ENCODE measurements around the gene RMRP.
"Not testable (repeated sequence)": the region's sequence is repeated elsewhere in the genome, so short reads cannot be mapped to it uniquely, and the experiment has no call there.

The RMRP gene

DNA sequence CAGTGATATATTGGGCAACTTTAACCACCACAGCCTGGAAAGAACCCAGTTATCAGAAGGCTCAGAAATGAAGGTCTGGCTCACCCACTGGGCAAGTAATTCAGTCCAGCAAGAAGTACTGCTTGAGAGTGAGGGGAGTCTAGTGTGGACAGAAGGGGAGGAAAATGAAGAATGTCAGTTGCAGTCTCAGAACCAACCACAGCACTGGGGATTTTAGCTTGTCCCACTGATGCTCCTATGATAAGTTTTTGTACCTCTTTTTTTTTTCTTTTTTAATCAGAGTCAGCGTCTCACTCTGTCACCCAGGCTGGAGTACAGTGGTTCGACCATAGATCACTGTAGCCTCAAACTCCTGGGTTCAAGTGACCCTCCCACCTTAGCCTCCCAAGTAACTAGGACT is 30.2 kb downstream of the RMRP start:
- no peaks in the 10 kb centered on the region for H3K27me3 ChIP-seq (ENCODE audit: control insufficient read depth, insufficient read depth, low read length)
- H3K9ac ChIP-seq (ENCODE audit: low read length), result no peak overlapping the region
- H3K4me3 ChIP-seq (ENCODE audit: low read length), result no peak overlapping the region
- H3K36me3 ChIP-seq (ENCODE audit: control insufficient read depth, insufficient read depth, low read length), result no peaks in the 10 kb centered on the region
- H3K4me1 ChIP-seq (ENCODE audit: control insufficient read depth, insufficient read depth, low read length), result no peaks in the 10 kb centered on the region
- no peak overlapping the region for H3K27ac ChIP-seq (ENCODE audit: low read depth, low read length)

DNA sequence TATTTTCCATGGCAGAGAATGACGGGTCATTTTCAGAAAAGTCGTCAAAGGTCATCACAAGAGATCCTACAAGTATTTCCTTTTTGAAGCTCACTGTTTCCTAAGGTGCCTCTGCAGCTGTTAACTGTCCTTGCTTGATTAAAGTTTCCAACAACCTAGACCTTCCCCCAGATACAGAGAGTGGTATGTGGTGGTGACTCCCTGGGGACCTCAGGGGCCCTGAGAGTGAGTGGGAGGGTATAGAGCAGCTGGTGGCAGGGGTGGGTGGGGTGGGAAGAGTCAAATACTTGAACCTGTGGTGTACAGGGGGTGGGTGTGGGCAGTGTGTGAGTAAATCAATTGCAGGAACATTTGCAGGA is 38.0 kb downstream of the RMRP start:
- Histone ChIP-seq H3K36me3 (ENCODE audit: control insufficient read depth, insufficient read depth, low read length) (no peaks in the 10 kb centered on the region), H3K4me3 (ENCODE audit: low read length) (no peak overlapping the region), H3K9ac (ENCODE audit: low read length) (no peak overlapping the region), H3K4me1 (ENCODE audit: control insufficient read depth, insufficient read depth, low read length) (no peaks in the 10 kb centered on the region), H3K27me3 (ENCODE audit: control insufficient read depth, insufficient read depth, low read length) (no peaks in the 10 kb centered on the region), H3K27ac (ENCODE audit: low read depth, low read length) (no peak overlapping the region)

DNA sequence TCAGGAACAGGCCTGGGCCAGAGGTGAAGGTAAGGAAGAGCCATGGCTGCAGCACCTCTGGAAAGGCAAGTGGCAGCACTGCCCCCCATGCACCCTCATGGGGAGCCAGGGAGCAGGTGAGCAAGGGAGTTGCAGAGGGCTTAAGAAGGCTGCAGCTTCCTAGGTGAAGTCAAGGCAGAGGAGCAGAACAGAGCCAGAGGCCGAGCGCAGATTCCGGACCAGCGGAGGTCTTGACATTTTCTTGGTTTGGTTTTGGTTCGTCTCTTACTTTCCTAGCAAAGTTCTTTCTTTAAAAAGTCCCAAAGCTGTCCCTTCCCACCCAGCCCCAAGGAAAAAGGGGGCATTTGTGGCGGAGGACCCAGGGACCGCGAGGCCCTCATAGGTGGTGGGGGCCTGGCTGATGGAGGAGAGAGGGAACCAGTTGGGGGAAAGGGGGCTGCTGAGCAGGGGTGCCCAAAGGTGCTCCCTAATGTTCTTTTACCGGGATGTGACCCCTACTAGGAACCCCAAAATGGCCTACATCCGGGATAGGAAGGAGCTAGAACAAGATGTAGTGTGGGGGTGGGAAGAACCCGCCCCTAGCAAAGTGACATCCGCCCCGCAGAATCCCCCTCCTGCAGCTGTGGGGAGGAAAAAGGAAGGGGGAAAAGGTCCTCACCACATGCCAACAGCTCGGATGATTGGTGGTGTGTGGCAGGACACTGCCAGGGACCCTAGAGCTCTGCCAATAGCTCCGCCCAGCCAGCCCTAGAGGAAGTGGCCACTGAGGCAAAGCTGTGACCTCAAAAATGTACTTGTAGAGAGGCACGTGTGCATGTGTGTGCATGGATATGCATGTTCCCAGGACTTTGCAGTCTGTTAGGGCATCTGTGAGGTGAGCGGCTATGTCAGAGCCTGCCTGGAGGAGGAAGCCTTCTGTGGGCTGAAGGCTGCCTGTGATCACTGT is 38.7 kb downstream of the RMRP start:
- H3K9ac ChIP-seq (ENCODE audit: low read length), result no peak overlapping the region
- no peaks in the 10 kb centered on the region for H3K4me1 ChIP-seq (ENCODE audit: control insufficient read depth, insufficient read depth, low read length)
- H3K27ac ChIP-seq (ENCODE audit: low read depth, low read length), result no peak overlapping the region
- no peaks in the 10 kb centered on the region for H3K36me3 ChIP-seq (ENCODE audit: control insufficient read depth, insufficient read depth, low read length)
- H3K27me3 ChIP-seq (ENCODE audit: control insufficient read depth, insufficient read depth, low read length), result no peaks in the 10 kb centered on the region
- H3K4me3 ChIP-seq (ENCODE audit: low read length), result no peak overlapping the region

DNA sequence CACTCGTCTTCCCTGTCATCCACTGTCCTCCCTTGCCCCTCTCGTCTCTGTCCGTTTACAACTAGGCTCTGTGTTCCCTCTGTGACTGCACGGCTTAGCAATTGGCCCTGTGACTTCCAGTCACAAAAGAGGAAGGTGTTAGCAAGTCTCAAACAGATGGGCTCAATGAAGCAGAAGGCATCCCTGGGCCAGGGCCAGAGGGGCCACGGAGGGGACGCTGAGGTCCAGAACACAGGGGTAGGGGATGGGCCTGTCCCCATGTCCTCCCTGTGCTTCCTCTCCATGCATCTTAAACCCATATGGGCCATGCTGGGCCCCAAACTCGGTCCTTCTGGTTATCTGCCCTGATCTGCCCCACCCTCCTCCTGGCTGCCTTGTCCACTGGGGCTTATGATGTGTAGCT is 39.5 kb downstream of the RMRP start, which contains the start of gene CD72:
CD72 (minus strand) TSS at position 89 of the 403 bp plus-strand sequence. CDS start 110 bp downstream, outside the sequence.
- Histone ChIP-seq H3K4me3 (ENCODE audit: low read length) (peak within 1 kb of the TSS; percentile 73), H3K36me3 (ENCODE audit: control insufficient read depth, insufficient read depth, low read length) (no peaks in the 10 kb centered on the region), H3K9ac (ENCODE audit: low read length) (peak within 1 kb of the TSS; percentile 36), H3K27me3 (ENCODE audit: control insufficient read depth, insufficient read depth, low read length) (no peaks in the 10 kb centered on the region), H3K4me1 (ENCODE audit: control insufficient read depth, insufficient read depth, low read length) (no peaks in the 10 kb centered on the region), H3K27ac (ENCODE audit: low read depth, low read length) (no peak within 1 kb of the TSS)

DNA sequence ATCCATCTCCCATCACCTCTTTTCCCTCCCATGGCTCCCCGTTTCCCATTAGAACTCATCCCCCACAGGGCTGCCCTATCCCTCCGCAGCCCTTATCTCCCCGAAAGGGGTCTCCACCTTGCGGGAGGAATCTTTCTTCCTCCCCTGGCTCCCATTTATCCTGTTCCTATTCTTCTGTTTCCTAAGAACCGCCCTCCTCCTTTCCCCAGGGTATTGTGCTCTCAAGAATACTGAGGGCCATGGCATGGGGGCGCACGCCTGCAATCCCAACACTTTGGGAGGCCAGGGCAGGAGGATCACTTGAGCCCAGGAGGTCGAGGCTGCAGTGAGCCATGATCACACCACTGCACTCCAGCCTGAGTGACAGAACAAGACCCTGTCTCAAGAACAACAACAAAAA is 40.3 kb downstream of the RMRP start:
- Histone ChIP-seq H3K4me3 (ENCODE audit: low read length) (peak overlapping the region; percentile 73), H3K9ac (ENCODE audit: low read length) (no peak overlapping the region), H3K4me1 (ENCODE audit: control insufficient read depth, insufficient read depth, low read length) (no peaks in the 10 kb centered on the region), H3K27ac (ENCODE audit: low read depth, low read length) (no peak overlapping the region), H3K27me3 (ENCODE audit: control insufficient read depth, insufficient read depth, low read length) (no peaks in the 10 kb centered on the region), H3K36me3 (ENCODE audit: control insufficient read depth, insufficient read depth, low read length) (no peaks in the 10 kb centered on the region)

DNA sequence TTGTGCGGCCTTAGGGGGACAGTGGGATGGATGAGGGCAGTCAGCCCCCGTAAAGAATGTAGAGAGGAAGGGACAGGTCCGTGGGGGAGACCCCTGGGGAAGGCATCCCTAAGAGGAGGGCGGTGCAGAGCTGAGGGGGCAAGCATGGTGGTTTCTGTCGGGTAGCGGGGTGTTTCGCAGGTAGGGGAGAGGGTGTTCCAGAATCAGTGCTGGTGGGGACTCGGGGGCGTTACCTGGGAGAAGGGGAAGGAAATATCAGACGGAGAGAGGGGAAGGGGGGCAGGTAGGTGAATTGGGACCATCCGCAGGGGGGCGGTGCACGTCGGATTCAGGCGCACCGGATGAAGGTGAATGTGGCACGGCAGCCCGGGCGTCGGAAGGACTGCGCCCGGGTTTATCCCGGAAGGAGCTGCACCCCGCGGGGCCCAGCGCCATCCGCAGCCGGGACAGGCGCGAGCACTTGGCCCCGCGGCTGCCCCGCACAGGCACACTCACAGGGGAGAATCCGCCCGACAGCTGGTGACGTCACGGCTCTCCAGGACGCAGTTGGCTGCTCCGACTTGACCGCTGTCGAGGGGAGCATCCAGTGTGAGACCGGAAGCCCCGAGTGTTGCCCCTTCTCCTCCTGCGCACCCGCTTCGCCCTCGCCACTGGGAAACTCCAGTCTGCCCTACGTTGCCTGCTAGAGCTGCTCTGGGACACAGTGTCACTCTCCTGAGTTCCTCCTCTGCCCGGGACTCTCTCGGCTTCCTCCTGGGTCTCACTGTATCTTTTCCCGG is 40.9 kb downstream of the RMRP start:
- no peaks in the 10 kb centered on the region for H3K36me3 ChIP-seq (ENCODE audit: control insufficient read depth, insufficient read depth, low read length)
- no peaks in the 10 kb centered on the region for H3K27me3 ChIP-seq (ENCODE audit: control insufficient read depth, insufficient read depth, low read length)
- H3K4me3 ChIP-seq (ENCODE audit: low read length), result peak overlapping the region; percentile 73
- no peak overlapping the region for H3K27ac ChIP-seq (ENCODE audit: low read depth, low read length)
- H3K4me1 ChIP-seq (ENCODE audit: control insufficient read depth, insufficient read depth, low read length), result no peaks in the 10 kb centered on the region
- H3K9ac ChIP-seq (ENCODE audit: low read length), result peak overlapping the region; percentile 36

DNA sequence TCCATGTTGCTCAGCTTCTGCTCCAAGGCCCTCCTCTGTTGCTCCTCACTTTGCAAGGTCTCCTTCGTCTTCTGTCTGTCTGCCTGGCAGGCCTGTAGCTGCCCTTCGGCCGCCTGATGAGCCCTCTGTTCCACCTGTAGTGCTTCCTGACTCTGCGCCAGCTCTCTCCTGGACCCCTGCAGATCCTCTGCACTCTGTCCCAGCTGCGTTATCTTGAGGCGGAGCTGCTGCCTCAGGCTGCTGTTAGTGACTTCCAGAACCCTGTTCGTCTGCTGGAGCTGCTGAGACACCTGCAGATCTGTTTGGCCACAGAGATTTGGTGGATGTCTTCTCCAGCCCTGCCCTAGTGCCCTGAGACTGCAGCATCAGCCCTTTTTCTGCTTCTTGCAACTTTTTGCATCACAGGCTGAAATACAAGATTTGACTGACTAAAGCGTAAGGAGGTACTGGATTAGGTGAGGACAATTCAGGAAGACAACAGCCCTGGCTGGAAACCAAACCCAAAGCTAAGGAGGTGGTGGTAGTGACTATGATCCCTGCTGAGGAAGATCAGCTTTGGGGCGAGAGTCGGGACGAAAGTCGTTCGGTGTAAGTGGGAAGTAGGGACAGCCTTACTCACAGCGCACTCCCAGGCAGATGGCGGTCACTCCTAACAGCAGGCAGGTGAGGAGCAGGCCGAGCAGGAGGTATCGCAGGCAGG is 41.7 kb downstream of the RMRP start:
- no peak overlapping the region for H3K4me3 ChIP-seq (ENCODE audit: low read length)
- no peaks in the 10 kb centered on the region for H3K27me3 ChIP-seq (ENCODE audit: control insufficient read depth, insufficient read depth, low read length)
- no peaks in the 10 kb centered on the region for H3K4me1 ChIP-seq (ENCODE audit: control insufficient read depth, insufficient read depth, low read length)
- H3K36me3 ChIP-seq (ENCODE audit: control insufficient read depth, insufficient read depth, low read length), result no peaks in the 10 kb centered on the region
- no peak overlapping the region for H3K27ac ChIP-seq (ENCODE audit: low read depth, low read length)
- no peak overlapping the region for H3K9ac ChIP-seq (ENCODE audit: low read length)

DNA sequence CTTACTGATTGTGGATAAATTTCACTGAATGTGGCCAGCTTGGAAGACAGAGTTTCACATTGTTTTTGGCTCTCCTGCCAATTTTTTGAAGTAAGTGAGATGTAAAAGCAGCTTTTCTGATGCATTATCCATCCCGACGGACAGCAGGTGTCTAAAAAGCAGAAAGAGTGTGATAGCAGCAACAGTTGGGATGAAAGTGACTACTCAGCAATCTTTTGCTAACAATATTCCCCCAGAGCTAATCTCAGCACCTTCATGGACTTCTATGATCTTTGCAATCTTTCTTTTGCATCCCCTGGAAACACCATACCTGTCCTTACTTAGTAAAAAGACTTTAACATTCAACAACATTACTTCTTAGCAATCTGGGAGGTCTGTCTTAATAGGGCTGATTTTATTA is 45.0 kb downstream of the RMRP start:
- no peak overlapping the region for H3K9ac ChIP-seq (ENCODE audit: low read length)
- H3K36me3 ChIP-seq (ENCODE audit: control insufficient read depth, insufficient read depth, low read length), result peaks cover 10% of the 10 kb centered on the region
- H3K27me3 ChIP-seq (ENCODE audit: control insufficient read depth, insufficient read depth, low read length), result no peaks in the 10 kb centered on the region
- H3K4me1 ChIP-seq (ENCODE audit: control insufficient read depth, insufficient read depth, low read length), result no peaks in the 10 kb centered on the region
- H3K27ac ChIP-seq (ENCODE audit: low read depth, low read length), result no peak overlapping the region
- no peak overlapping the region for H3K4me3 ChIP-seq (ENCODE audit: low read length)

DNA sequence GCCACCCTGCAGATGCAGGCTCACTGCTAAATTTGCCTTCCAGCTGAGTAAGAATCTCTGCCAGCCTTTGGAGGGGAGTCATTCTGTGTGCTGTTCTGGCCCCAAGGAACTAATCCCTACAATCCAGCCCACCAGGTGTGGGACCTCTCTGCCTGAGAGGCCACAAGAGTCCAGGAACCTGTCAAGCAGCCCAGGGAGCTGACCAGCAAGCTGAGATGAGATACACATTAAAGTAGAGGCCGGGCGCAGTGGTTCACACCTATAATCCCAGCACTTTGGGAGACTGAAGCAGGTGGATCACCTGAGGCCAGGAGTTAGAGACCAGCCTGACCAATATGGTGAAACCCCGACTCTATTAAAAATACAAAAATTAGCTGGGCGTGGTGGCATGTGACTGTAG is 45.8 kb downstream of the RMRP start:
- H3K36me3 ChIP-seq (ENCODE audit: control insufficient read depth, insufficient read depth, low read length), result peaks cover 15% of the 10 kb centered on the region
- not testable (repeated sequence) for H3K4me1 ChIP-seq (ENCODE audit: control insufficient read depth, insufficient read depth, low read length); H3K27ac ChIP-seq (ENCODE audit: low read depth, low read length); H3K9ac ChIP-seq (ENCODE audit: low read length); H3K4me3 ChIP-seq (ENCODE audit: low read length); H3K27me3 ChIP-seq (ENCODE audit: control insufficient read depth, insufficient read depth, low read length)

DNA sequence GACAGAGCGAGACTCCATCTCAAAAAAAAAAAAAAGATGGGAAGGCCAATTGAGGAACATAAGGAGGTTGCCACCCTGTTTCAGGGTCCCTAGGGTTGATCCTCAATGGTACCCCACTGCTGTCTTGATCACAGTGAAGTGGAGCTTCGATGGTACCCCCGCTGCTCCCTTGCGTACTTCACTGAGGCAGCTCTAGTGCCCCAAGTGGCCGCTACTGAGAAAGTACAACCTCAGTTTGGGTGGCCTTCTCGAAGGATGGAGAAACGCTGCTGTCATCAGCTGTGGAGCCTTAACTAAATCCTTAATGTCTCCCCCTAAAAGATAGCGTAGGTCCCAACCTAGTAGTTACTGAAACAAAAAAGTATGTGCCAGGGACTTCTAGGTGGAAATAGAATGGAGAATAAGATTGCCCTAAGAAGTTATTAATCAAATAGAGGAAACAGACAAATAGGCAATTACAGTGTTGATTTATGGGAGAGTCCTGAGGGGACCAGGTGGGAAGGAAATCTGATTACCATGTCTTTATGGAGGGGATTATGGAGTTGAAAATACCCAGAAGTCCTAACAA is 46.5 kb downstream of the RMRP start:
- H3K4me1 ChIP-seq (ENCODE audit: control insufficient read depth, insufficient read depth, low read length), result peaks cover 6% of the 10 kb centered on the region
- H3K27ac ChIP-seq (ENCODE audit: low read depth, low read length), result no peak overlapping the region
- no peak overlapping the region for H3K9ac ChIP-seq (ENCODE audit: low read length)
- no peak overlapping the region for H3K4me3 ChIP-seq (ENCODE audit: low read length)
- no peaks in the 10 kb centered on the region for H3K27me3 ChIP-seq (ENCODE audit: control insufficient read depth, insufficient read depth, low read length)
- H3K36me3 ChIP-seq (ENCODE audit: control insufficient read depth, insufficient read depth, low read length), result peaks cover 19% of the 10 kb centered on the region

DNA sequence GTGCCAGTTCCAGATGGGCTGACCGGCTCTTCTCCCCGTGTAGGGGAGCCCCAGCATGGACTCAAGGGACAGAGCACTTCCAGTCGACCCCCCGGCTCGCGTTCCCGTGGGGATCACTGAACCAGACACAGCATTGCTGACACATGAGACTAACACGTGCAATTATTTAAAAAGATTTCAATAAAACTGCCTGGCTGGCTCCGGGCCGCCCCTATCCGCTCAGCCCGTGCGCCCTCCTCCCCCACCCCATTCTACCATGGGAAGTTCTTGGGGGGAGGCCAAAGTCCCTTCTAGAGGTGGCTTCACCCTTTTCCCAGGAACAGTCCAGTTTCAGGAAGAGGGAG is 48.0 kb downstream of the RMRP start:
- peaks cover 10% of the 10 kb centered on the region for H3K4me1 ChIP-seq (ENCODE audit: control insufficient read depth, insufficient read depth, low read length)
- no peak overlapping the region for H3K4me3 ChIP-seq (ENCODE audit: low read length)
- H3K9ac ChIP-seq (ENCODE audit: low read length), result no peak overlapping the region
- no peak overlapping the region for H3K27ac ChIP-seq (ENCODE audit: low read depth, low read length)
- peaks cover 19% of the 10 kb centered on the region for H3K36me3 ChIP-seq (ENCODE audit: control insufficient read depth, insufficient read depth, low read length)
- H3K27me3 ChIP-seq (ENCODE audit: control insufficient read depth, insufficient read depth, low read length), result no peaks in the 10 kb centered on the region
